Stimulated activated naive B cell treated with anti-CD40 and anti-IgM and Interleukin-4, amounts not matched to agents 10 μg/mL and 1 μg/mL and 100 μg/mL, for 72 hours (primary cell): ENCODE measurements around the gene FBXO27.
A peak's percentile ranks its signal among the peaks of the same experiment; 100 is the strongest.
"Not testable (repeated sequence)": the region's sequence is repeated elsewhere in the genome, so short reads cannot be mapped to it uniquely, and the experiment has no call there.

Experiments used
- ATAC-seq, 2 donors: fragments of 150-1000 bp; cut with Tn5 transposase; replicated peaks; 2 replicates each; pipeline ENCODE4 v1.10.0; 2021; ENCODE audit warnings: moderate library complexity in 1 of 2
- DNase-seq: peaks from one replicate; pipeline ENCODE4 v3.0.0; 2021
- H3K27ac Mint-ChIP-seq: one replicate; pipeline ENCODE4 v1.8.0; 2022; ENCODE audit warnings: mild to moderate bottlenecking, mixed read lengths
- H3K27me3 Mint-ChIP-seq, 2 donors: one replicate each; pipeline ENCODE4 v1.8.0; 2022; ENCODE audit warnings: mixed read lengths in 2 of 2
- H3K36me3 Mint-ChIP-seq, 2 donors: one replicate each; pipeline ENCODE4 v1.8.0; 2022; ENCODE audit warnings: mixed read lengths in 2 of 2, mild to moderate bottlenecking in 1 of 2
- H3K4me1 Mint-ChIP-seq, 2 donors: one replicate each; pipeline ENCODE4 v1.8.0; 2022; ENCODE audit warnings: mixed read lengths in 2 of 2, mild to moderate bottlenecking in 1 of 2
- H3K4me3 Mint-ChIP-seq, 2 donors: one replicate each; pipeline ENCODE4 v1.8.0; 2022; ENCODE audit warnings: mild to moderate bottlenecking in 2 of 2, mixed read lengths in 2 of 2, moderate library complexity in 1 of 2
- H3K9me3 Mint-ChIP-seq, 2 donors: one replicate each; pipeline ENCODE4 v1.8.0; 2022; ENCODE audit warnings: mixed read lengths in 2 of 2, mild to moderate bottlenecking in 1 of 2

Gene FBXO27

DNA sequence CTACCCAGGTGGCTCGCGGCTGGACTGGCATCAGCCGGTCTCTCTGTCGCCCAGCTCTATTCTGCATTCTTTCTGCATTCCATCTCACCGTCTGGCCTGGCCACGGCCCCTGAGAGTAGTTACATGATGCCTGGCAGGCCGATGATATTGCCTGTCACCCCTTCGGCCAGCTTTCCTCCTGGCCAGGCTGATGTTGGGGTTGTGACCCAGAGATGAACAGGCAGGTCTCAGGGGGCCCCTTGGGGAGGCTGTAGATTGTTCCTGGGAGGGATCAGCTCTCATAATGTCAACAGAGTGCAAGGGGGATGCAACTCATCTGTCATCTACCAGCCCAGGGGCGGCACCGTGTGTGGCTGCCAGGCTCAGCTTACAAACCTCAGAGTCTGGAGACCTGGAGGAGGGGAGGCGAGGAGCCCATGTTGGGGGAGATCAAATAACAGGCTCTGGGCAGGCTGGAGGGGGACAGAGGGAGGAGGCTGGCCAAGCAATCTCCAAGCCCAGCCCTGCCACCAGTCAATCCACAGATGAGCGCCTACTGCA is 43.2 kb downstream of the FBXO27 start:
- no peak for DNase-seq
- Mint-ChIP-seq H3K36me3 (peaks cover 0 to 4% of the 10 kb centered on the region in 2 donors), H3K27ac (no peak overlapping the region), H3K9me3 (peaks cover 3 to 16% of the 10 kb centered on the region in 2 donors), H3K27me3 (peaks cover 38 to 52% of the 10 kb centered on the region in 2 donors), H3K4me3 (no peak overlapping the region), H3K4me1 (no peaks in the 10 kb centered on the region)
- ATAC-seq: no peak

DNA sequence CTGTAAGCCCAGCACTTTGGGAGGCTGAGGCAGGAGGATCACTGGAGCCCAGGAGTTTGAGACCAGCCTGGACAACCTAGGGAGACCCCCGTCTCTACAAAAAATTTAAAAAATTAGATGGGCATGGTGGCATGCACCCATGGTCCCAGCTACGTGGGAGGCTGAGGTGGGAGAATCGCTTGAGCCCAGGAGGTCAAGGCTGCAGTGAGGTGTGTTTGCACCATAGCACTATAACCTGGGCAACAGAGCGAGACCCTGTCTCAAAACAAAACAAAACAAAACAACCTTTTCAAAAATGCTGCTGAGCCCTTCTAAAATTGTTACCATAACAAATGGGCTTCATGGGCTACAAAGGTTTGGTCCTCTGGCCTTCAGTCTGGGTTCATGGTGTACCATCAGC is 43.7 kb downstream of the FBXO27 start:
- not testable (repeated sequence) for DNase-seq, H3K4me3 Mint-ChIP-seq, H3K36me3 Mint-ChIP-seq, H3K4me1 Mint-ChIP-seq, H3K27ac Mint-ChIP-seq, ATAC-seq
- Mint-ChIP-seq H3K9me3 (peaks cover 3 to 15% of the 10 kb centered on the region in 2 donors), H3K27me3 (peaks cover 37 to 50% of the 10 kb centered on the region in 2 donors)

DNA sequence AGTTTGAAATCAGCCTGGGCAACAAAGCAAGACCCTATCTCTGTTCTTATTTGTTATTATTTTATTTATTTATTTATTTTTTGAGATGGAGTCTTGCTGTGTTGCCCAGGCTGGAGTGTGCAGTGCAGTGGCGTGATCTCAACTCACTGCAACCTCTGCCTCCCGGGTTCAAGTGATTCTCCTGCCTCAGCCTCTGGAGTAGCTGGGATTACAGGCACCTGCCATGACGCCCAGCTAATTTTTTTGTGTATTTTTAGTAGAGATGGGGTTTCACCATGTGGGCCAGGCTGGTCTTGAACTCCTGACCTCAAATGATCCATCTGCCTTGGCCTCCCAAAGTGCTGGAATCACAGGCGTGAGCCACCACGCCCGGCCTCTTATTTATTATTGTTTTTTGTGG is 44.6 kb downstream of the FBXO27 start:
- peaks cover 28 to 41% of the 10 kb centered on the region in 2 donors for H3K27me3 Mint-ChIP-seq
- not testable (repeated sequence) for H3K4me1 Mint-ChIP-seq

DNA sequence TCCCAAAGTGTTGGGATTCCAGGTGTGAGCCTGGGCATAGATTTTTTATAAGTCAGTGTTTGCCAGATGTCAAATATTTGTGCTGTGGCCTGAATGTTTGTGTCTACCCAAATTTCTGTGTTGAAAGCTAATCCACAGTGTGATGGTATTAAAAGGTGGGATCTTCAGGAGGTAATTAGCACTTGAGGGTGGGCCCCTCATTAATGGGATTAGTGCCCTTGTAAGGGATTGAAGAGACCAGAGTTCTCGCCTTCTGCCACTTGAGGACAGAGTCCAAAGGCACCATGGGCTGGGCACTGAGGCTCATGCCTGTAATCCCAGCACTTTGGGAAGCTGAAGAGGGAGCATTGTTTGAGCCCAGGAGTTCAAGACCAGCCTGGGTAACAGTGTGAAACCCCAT is 47.1 kb downstream of the FBXO27 start:
- H3K4me1 Mint-ChIP-seq: no peaks in the 10 kb centered on the region
- no peak for ATAC-seq
- peaks cover 0 to 5% of the 10 kb centered on the region in 2 donors for H3K36me3 Mint-ChIP-seq
- H3K27ac Mint-ChIP-seq: no peak overlapping the region
- no peak overlapping the region for H3K4me3 Mint-ChIP-seq
- peaks cover 19 to 29% of the 10 kb centered on the region in 2 donors for H3K27me3 Mint-ChIP-seq
- no peak for DNase-seq
- H3K9me3 Mint-ChIP-seq: peaks cover 6 to 10% of the 10 kb centered on the region in 2 donors

More for the DNA sequence above, 44.6 kb downstream of the FBXO27 start:
- H3K9me3 Mint-ChIP-seq, ATAC-seq, DNase-seq, H3K36me3 Mint-ChIP-seq, H3K27ac Mint-ChIP-seq, H3K4me3 Mint-ChIP-seq: not testable (repeated sequence)

DNA sequence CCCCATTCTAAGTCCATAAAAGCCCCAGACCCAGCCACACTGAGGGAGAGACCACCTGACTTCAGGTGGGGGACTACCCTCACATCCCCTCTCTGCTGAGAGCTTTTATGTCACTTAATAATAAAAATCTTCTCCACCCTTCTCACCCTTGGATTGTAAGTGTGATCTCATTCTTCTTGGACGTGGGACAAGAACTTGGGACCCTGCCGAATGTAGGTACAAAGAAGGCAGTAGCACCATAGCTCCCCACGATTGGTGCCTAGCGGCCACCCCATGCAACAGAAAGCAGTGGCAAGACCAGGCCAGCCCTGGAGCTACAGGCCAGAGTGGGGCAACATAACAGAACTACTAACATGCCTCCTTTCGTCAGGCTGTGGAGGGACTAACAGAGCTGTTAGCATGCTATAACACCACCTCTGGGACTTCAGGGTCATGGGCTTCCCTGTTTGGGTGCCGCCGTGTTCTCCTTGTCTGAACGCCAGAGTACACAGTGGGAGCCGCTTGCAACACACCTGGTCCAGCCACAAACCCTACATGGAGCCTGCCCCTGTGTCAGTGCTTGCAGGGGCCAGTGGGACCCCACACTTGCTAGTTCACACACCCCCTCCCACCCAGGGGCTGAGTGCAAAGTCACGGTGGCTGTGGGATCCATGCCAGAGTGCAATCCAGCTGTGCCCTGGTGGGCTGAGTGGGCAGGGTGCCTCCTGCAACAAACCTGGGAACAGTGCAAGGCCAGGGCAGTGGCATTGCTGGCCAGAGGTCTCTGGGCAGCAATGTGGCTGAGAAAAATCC is 51.6 kb downstream of the FBXO27 start:
- no peak for ATAC-seq
- H3K36me3 Mint-ChIP-seq: peaks cover 0 to 5% of the 10 kb centered on the region in 2 donors

DNA sequence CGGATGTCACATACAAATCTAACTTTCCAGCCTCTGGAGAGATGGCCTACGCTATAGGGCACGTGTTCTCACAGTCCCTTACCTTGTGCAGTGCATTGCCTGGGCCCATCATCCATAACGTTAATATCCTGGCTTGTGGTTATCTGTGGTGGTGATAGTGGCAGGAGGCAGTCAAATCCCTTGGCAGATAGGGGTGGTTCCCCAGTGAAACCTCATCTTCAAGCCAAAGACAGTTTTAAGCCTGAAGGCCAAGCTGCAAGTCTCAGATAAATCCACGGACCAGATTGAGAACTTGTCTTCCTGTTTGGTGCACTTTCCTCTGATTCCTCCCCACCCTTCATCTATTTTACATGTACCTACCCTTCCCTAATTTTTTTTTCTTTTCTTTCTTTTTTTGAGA is 52.5 kb downstream of the FBXO27 start:
- peaks cover 6 to 9% of the 10 kb centered on the region in 2 donors for H3K9me3 Mint-ChIP-seq
- H3K36me3 Mint-ChIP-seq: peaks cover 3 to 5% of the 10 kb centered on the region in 2 donors
- H3K27ac Mint-ChIP-seq: no peak overlapping the region
- H3K27me3 Mint-ChIP-seq: peaks cover 36 to 39% of the 10 kb centered on the region in 2 donors
- H3K4me1 Mint-ChIP-seq: peaks cover 8 to 10% of the 10 kb centered on the region in 2 donors
- DNase-seq (no peak), ATAC-seq (no peak)
- no peak overlapping the region for H3K4me3 Mint-ChIP-seq

More for the DNA sequence above, 51.6 kb downstream of the FBXO27 start:
- H3K9me3 Mint-ChIP-seq: peaks cover 6 to 9% of the 10 kb centered on the region in 2 donors
- peaks cover 6 to 7% of the 10 kb centered on the region in 2 donors for H3K4me1 Mint-ChIP-seq
- no peak overlapping the region for H3K4me3 Mint-ChIP-seq
- H3K27ac Mint-ChIP-seq: no peak overlapping the region
- H3K27me3 Mint-ChIP-seq: peaks cover 29 to 33% of the 10 kb centered on the region in 2 donors
- DNase-seq: no peak

DNA sequence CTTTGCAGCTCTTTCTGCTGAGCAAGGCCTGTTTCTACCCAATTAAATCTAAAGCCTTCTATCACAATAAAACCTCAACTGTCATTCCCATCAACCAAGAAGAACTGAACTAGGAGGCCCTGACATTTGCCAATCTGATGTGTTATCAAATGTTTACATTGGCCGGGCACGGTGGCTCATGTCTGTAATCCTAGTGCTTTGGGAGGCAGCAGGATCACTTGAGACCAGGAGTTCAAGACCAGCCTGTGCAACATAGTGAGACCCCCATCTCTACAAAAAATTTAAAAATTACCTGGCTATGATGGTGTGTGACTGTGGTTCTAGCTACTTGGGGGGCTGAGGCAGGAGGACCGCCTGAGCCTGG is 54.0 kb downstream of the FBXO27 start:
- Mint-ChIP-seq H3K4me3 (no peak overlapping the region), H3K4me1 (peaks cover 8 to 10% of the 10 kb centered on the region in 2 donors), H3K27ac (no peak overlapping the region), H3K9me3 (peaks cover 6 to 9% of the 10 kb centered on the region in 2 donors), H3K27me3 (peaks cover 45% of the 10 kb centered on the region in 2 donors), H3K36me3 (peaks cover 3 to 5% of the 10 kb centered on the region in 2 donors)
- ATAC-seq (no peak), DNase-seq (no peak)

DNA sequence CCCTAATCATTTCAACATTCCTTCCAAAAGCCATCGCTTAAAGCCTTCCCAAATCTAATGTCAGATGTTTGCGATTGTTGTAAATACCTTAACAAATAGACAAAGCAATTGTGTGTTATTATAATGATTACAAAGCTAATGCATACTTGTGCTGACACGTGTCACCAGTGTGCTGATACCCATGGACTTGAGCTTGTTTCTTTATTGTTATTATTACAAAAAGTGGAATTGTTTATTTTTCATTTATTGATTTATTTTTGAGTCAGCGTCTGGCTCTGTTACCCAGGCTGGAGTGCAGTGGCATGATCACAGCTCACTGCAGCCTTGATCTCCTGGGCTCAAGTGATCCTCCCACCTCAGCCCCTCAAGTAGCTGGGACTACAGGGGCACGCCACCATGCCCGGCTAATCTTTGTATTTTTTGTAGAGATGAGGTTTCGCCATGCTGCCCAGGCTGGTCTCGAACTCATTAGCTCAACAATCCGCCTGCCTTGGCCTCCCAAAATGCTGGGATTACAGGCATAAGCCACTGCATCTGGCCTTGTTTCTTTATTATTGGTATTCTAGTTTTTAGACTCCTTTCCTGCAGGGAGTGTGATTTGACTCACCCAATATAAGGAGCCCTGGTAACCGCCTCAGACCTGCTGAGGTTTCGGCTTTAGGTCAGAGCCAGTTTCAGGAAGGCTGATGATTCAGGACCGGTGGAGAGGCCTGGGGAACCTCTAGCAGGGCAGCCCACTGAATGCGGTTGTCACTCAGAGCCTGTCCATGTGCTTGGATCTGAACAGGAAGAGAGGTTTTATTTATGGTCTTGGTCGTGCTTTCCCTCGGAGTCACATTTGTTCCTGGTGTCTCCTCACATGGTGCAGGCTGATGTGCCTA is 54.7 kb downstream of the FBXO27 start:
- H3K4me3 Mint-ChIP-seq: no peak overlapping the region
- ATAC-seq (peak; percentile 74 to 94), DNase-seq (peak; percentile 23)

DNA sequence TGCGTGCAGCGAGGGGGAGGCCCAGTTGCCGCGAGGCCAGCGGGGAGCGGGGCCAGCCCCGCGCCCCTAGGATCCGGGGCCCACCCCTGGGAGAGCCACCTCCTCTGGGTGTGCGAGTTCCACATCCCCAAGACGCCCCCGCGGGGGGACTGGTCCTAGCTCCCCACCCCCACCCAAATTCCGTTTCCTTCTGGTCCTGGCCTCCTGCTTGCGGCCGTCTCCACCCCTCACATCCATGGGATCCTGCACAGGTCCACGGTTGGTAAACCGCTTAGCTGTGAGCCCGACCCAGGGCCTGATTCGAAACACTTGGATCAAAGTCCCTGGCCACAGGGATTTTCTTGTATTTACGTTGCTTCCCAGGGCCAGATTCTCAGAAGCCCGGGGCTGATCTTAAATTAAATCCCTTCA is 56.5 kb downstream of the FBXO27 start:
- H3K27me3 Mint-ChIP-seq: peaks cover 45 to 65% of the 10 kb centered on the region in 2 donors
- H3K36me3 Mint-ChIP-seq: peaks cover 3 to 5% of the 10 kb centered on the region in 2 donors
- no peak overlapping the region for H3K27ac Mint-ChIP-seq
- H3K9me3 Mint-ChIP-seq: peaks cover 6 to 9% of the 10 kb centered on the region in 2 donors
- DNase-seq (no peak), ATAC-seq (no peak)
- H3K4me3 Mint-ChIP-seq: peak overlapping the region; percentile 37 to 44
- peaks cover 8 to 10% of the 10 kb centered on the region in 2 donors for H3K4me1 Mint-ChIP-seq

More for the DNA sequence above, 54.7 kb downstream of the FBXO27 start:
- Mint-ChIP-seq H3K9me3 (peaks cover 6 to 9% of the 10 kb centered on the region in 2 donors), H3K27me3 (peaks cover 45 to 52% of the 10 kb centered on the region in 2 donors), H3K4me1 (peaks cover 8 to 10% of the 10 kb centered on the region in 2 donors), H3K27ac (no peak overlapping the region), H3K36me3 (peaks cover 3 to 5% of the 10 kb centered on the region in 2 donors)

DNA sequence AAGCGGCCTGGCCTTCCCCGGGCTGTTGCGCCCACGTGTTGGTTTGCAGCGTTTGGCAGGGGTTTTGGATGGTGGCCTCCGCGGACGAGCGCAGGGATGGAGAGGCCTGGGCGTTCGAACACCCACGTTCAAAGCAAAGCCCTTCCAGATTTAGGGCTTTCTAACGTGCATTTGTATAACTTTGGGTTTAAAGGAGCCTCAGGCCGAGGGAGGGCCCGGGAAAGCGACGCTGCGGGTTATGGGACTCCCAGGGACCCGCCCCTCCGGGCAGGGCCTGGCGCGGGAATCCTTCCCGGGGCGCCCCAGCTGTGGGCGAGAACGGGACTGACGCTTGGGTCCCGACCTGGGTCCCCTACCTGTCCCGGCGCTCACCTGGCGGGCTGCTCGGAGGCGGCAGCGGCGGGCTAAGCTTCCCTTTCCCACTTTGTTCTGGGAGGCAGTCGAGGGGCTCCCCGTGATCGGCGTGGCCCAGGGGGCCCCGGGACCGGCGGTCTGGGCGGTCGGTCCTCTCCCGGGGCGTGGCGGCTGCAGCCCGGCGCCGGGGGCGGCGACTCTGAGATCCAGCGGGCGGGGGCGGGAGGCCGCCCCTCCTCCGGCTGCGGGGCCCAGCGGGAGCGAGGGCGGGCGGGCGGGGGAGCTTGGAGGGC is 57.0 kb downstream of the FBXO27 start, which contains the start of gene FBXO17:
Gene FBXO17 (minus strand): TSS at position 529 of the 647 bp plus-strand sequence. CDS start 25,423 bp downstream, outside the sequence.
- Mint-ChIP-seq H3K27ac (no peak within 1 kb of the TSS), H3K9me3 (peaks cover 2 to 4% of the 10 kb centered on the region in 2 donors), H3K4me1 (peaks cover 8 to 10% of the 10 kb centered on the region in 2 donors), H3K36me3 (peaks cover under 1 to 3% of the 10 kb centered on the region in 2 donors), H3K4me3 (peak within 1 kb of the TSS; percentile 58 to 60), H3K27me3 (peaks cover 40 to 65% of the 10 kb centered on the region in 2 donors)
- ATAC-seq (no peak), DNase-seq (no peak)

DNA sequence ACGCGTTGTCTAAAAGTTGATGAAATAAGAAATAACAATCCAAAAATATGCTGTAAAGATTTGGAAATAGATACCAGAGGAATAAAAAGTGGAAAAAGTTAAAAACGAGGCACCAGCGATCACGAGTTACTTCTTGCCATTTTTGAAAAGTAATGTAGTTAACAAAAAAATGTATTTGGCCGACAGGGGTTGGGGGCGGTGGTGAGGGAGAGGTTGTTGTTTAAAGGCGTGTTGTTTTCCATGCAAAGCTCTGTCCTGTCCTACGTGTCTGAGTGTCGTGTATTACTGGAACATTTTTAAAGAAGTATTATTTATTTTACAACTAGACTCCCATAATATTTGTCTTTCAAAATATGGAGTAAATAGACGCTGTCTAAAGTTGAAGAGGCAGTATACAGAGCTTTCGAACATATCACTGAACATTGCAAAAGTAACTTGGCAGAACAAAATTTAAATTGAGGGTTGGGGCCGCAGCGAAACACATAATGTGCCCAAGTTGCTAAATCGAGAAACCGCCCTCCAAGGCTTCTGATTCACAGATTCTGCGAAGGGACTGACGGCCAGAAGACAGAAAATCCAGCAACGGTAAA is 57.6 kb downstream of the FBXO27 start:
- no peak for ATAC-seq
- no peaks in the 10 kb centered on the region for H3K9me3 Mint-ChIP-seq
- peak overlapping the region; percentile 58 to 60 for H3K4me3 Mint-ChIP-seq
- no peak overlapping the region for H3K27ac Mint-ChIP-seq
- H3K27me3 Mint-ChIP-seq: peaks cover 39 to 63% of the 10 kb centered on the region in 2 donors
- peaks cover 8 to 10% of the 10 kb centered on the region in 2 donors for H3K4me1 Mint-ChIP-seq
- no peak for DNase-seq
- H3K36me3 Mint-ChIP-seq: peaks cover 0 to 3% of the 10 kb centered on the region in 2 donors
